CD4-positive, alpha-beta T cell treated with Interleukin-6 for 4 hours (primary cell): ENCODE results near the gene NCAM2.
"Not testable (repeated sequence)": the region's sequence is repeated elsewhere in the genome, so short reads cannot be mapped to it uniquely, and the experiment has no call there.

ENCODE experiments used
- DNase-seq: peaks from one replicate; pipeline ENCODE4 v3.0.0-alpha.2; 2020; ENCODE audit warnings: mixed read lengths

NCAM2 gene

GRCh38 chr21:21345872-21346271 is 347.7 kb downstream of the NCAM2 start:
- DNase-seq: no peak

DNA sequence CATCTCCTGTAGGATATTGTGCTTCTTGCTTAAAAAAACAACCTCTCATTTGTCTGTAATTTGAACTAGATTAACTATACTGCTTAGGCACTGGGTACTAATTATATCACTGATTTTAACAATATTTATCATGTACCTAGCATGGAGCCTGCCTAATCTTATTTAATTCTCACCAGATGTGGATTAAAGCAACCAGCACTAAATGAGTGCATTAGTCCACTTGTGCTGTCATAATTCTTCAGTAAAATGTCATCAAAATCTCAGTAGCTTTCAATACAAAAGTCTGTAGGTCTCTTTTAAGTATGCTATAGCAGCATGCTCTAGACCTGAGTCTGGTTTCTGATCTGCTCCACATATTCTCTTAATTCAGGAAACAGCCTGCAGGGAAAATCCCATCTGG is 368.1 kb downstream of the NCAM2 start:
- no peak for DNase-seq

DNA sequence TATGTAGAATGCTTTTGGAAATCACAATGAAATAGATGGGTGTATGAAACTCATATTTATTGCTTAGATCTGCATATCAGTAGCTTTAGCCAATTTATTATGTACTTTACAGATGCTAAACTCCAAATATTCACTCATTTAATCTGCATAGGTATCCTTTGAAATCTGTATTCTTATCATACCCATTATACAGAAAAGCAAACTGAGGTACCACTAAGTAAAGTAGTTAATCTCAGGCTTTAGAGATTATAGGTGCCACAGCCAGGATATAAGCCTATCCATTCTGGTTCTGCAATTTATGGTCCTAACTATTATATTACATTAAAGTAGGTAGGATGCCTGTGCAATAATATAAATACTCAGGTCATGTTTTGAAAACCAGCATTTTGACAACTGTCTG is 369.4 kb downstream of the NCAM2 start:
- DNase-seq: no peak

- DNase-seq: no peak
Measured at GRCh38 chr21:21373969-21374368, 375.8 kb downstream of the NCAM2 start.

- DNase-seq: no peak
Measured at GRCh38 chr21:21383126-21383525, 384.9 kb downstream of the NCAM2 start.

GRCh38 chr21:21384977-21385376 is 386.8 kb downstream of the NCAM2 start:
- no peak for DNase-seq

DNA sequence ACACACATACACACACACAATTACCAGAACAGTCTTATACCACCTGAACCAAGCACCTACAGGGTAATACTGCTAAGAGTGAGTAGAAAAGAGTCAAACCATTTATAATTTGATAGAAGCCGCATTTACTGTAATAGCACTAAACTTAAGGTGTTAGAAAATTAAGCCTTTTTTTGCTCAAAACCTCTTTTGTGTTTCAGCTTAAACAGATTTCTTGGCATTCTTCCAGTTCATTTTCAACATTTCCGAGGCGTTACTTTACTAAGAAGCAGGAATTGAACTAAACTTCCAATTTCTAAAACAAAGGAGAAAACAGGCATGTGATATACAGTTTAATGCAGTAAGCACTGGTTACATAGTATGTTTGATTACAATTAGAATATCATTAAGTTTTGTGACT is 387.2 kb downstream of the NCAM2 start:
- no peak for DNase-seq

GRCh38 chr21:21387916-21388315 is 389.7 kb downstream of the NCAM2 start:
- no peak for DNase-seq

DNA sequence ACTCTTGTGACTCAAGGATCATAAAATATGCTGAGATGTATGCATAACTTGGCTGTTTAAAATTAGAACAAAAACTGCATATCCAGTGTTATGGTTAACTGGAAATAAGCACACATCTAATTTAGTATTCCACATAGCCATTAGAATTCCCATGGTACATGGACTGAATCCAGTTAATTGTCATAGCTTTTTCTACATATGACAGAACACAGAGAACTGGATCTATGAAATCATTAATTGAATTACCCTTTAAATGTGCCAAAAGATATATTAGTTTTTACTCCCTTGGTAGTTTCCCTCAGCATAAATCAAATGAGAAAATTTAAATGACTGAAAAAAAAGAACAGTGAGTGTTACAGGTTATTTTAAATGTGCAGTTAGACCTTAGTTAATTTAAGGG is 395.9 kb downstream of the NCAM2 start:
- no peak for DNase-seq

GRCh38 chr21:21396424-21396823 is 398.2 kb downstream of the NCAM2 start:
- no peak for DNase-seq

DNA sequence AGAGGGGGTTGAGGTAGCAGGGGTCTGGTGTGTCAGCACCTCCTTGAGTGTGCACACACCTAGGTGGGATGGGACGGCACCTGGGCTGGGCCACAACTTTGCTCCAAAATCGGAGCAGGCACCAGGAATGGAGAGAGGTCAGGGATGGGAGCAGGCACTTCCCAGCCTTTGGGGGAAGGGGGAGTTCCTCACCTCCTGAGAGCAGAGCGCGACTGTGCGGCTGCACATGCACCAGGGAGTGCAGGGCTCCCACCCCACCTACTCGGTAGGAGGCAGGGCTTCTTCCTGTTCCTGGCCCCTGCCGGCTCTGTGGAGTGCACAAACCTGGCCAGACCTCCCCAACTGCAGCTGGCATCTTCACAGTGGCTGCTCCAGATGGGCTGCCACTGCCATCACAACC is 399.3 kb downstream of the NCAM2 start:
- no peak for DNase-seq

GRCh38 chr21:21401444-21401843 is 403.2 kb downstream of the NCAM2 start:
- no peak for DNase-seq

GRCh38 chr21:21402187-21402586 is 404.0 kb downstream of the NCAM2 start:
- DNase-seq: not testable (repeated sequence)

DNA sequence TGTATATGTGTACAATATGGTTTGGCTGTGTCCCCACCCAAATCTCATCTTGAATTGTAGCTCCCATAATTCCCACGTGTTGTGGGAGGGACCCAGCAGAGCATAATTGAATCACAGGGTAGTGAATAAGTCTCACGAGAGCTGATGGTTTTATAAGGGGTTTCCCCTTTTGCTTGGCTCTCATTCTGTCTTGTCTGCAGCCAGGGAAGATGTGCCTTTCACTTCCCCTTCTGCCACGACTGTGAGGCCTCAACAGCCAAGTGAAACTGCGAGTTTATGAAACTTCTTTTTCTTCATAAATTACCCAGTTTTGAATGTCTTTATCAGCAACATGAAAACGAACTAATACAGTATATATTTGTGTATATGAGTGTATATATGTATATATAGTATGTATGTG is 406.1 kb downstream of the NCAM2 start:
- not testable (repeated sequence) for DNase-seq

DNA sequence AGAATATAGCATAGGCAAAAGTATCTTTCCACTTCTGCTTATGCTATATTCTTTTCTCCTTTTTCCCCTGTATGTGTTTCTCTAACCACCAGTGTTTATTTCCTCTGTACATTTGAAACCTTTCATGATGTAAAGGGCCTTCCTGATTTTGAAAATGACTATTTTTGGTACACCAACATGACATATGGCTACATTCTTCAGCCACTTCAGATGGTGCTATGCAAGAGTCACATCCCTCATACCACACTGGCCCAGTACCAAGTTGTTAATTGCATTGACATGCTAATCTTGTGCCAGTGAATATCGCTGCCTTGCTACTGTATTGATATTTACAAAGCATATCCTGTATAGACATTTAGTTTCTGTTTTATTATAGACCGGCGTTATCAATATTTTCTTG is 408.7 kb downstream of the NCAM2 start:
- no peak for DNase-seq

GRCh38 chr21:21412096-21412495 is 413.9 kb downstream of the NCAM2 start:
- no peak for DNase-seq

DNA sequence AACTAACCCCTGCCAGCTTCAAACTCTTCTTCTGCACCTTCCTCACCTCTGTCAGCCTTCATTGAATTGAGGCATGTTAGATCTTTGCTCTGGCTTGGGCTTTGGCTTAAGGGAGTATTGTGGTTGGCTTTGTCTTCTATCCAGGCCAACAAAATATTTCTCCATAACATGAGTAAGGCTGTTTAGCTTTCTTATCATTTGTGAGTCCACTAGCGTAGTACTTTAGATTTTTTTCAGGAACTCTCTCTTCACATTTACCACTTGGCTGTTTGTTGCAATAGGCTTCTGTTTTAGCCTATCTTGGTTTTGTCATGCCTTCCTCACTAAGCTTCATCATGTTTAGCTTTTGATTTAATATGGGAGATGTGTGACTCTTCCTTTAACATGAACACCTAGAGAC is 417.5 kb downstream of the NCAM2 start:
- no peak for DNase-seq

DNA sequence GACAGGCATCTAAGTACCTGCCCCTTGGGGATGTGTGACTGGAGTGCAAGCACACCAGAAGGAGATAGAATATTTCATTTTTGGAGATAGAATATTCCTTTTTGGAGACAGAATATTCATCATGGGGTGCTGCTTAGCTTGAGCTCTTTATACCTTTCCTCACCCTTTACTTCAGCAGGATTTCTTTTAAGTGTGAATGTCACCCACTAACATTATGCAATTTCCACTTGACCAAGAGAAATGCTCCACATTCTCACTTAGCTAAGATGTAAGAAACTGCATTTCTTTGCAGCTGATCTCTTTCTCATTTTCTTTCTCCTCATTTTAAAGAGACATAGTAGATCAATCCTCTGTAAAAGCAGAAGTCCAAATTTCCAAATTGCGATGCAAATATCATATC is 436.7 kb downstream of the NCAM2 start:
- no peak for DNase-seq

DNA sequence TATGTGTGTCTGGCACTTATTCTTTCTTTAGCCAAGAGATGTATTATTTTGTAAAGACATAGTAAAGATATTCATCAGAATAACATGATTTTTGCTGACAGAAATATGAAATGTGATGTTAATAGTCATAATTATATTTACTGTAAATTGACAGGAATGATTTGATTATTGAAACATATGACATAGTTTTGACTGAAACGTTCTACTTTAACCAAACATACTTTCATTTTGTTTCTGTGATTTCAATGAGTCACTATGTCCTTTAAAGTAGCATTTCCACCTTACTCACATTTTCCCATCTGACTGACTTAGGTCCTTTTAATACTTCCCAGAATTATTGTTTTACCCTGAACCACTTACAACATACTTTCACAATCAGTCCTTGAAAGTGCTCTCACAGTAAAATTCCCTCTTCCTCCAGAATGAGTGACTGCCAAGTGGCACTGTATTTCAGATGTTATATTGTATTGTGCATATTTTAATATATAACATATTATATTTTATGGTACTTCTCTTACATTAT is 437.9 kb downstream of the NCAM2 start:
- DNase-seq: no peak

DNA sequence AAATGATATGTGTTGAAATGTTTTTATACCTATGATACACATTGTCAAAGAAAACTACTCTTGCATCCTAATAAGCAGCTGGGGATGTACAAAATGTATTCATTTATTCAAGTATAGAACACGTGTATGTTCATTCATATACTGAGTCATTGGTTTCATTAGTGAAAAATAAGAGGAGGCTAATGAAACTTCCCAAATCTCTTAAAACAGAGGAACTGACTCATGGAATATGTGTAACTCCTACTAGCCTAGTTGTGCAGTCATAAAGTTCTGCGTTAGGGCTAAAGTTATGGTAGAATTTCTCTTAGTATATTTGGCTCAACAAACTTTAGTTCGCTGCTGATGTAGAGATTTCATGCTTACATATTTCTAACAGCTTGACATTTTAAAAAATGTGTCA is 441.6 kb downstream of the NCAM2 start:
- DNase-seq: no peak

- no peak for DNase-seq
Measured at GRCh38 chr21:21457077-21457476, 458.9 kb downstream of the NCAM2 start.

DNA sequence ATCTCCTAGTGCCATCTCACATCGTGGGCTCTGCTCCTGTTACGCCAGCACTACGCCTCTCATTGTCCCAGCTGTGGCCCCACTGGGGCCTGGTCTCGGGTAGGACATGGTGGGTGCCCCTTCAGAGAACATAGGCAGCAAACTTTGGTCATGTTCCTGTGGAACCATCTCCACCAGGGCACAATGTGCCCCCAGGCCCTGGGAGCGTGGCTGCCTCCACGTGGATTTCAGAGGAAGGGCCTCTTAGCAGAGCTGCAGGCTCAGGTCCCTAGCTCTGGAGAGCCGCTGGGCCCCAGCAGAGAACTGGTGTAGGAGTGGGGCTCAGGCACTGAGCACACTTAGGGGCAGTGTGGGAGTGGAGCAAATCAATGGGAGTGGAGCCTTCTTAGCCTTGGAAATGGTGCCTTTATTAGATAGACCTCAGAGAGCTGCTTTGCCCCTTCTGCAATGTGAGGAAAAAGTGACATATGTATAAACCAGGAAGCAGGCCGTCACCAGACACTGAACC is 460.0 kb downstream of the NCAM2 start:
- no peak for DNase-seq

GRCh38 chr21:21460979-21461378 is 462.8 kb downstream of the NCAM2 start:
- DNase-seq: no peak

GRCh38 chr21:21463456-21463855 is 465.2 kb downstream of the NCAM2 start:
- no peak for DNase-seq

DNA sequence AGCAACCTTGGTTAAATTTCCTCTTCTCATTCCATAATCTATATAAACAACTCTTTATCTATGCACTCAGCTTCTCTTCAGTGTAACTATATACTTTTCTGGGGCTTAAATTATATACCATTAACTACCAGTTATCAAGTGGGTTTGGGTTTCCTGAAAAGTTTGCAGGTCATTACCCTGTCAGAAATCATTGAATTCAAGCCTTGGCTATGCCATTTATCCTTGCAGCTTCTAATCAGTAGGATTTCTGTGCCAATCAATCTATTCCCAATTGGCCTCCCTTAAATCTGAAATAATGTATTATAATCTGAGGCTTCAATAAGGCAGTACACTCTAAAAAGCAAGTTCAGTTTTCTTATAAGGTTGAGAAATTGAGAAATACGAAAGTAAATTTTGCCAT is 466.5 kb downstream of the NCAM2 start:
- DNase-seq: no peak

DNA sequence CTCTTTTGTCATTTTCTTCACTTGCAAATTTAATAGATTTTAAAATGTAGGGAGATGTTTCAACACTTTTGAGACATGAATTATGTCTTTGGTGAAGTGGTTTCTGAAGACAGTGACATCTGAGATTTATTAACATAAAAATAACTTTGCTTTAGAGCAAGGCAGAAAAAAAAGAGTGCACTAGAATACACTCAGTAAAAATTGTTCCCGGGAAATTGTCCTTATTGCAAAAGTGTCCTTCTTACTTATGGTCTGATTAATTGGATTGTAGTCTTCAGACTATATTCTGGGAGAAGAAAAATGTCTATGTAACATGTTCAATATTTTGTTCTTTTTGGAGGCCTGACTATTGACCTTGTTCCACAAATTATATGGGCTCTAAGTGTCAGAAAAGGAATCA is 468.5 kb downstream of the NCAM2 start:
- no peak for DNase-seq
